HepG2 (cell line): ENCODE results near the gene STX5. TPM values are rescaled to one million over a fixed set of nuclear protein-coding genes. Genes with fewer than 3 reads are reported as not detected.
A peak's percentile ranks its signal among the peaks of the same experiment; 100 is the strongest.

Experiments
- AKAP8 ChIP-seq: sonication (generic); formaldehyde crosslinking; IDR thresholded peaks from 2 replicates; pipeline ENCODE4 v1.5.1; 2020; ENCODE audit warnings: mild to moderate bottlenecking, missing genetic modification reagents
- ASH2L ChIP-seq: fragments of 300-600, 200-600 bp; sonication (generic); IDR thresholded peaks from 2 replicates; pipeline ENCODE4 v1.7.0; 2017; ENCODE audit warnings: low read depth, mild to moderate bottlenecking, moderate library complexity, mixed read lengths, low read length; ENCODE audit not compliant: insufficient read length
- BCL6 ChIP-seq: IDR thresholded peaks from 2 replicates; pipeline ENCODE4 v1.6.1; 2016; ENCODE audit warnings: missing genetic modification reagents, missing compliant biosample characterization
- BORCS8-MEF2B ChIP-seq: sonication (generic); formaldehyde crosslinking; IDR thresholded peaks from 2 replicates; pipeline ENCODE4 v1.8.0; 2022; ENCODE audit warnings: mild to moderate bottlenecking, missing genetic modification reagents
- HNRNPLL ChIP-seq: fragments of 200-400 bp; formaldehyde crosslinking; IDR thresholded peaks from 2 replicates; pipeline ENCODE4 v1.6.1; 2017; ENCODE audit warnings: mild to moderate bottlenecking, low read depth, low read length; ENCODE audit not compliant: poor library complexity, severe bottlenecking
- MXD4 ChIP-seq: IDR thresholded peaks from 2 replicates; pipeline ENCODE4 v1.6.1; 2016; ENCODE audit warnings: mild to moderate bottlenecking, missing biosample characterization, missing genetic modification reagents
- REPIN1 ChIP-seq: sonication (generic); formaldehyde crosslinking; IDR thresholded peaks from 2 replicates; pipeline ENCODE4 v1.8.0; 2022; ENCODE audit warnings: missing genetic modification reagents, low read depth, mild to moderate bottlenecking, borderline replicate concordance
- RORA ChIP-seq: sonication (generic); formaldehyde crosslinking; IDR thresholded peaks from 2 replicates; pipeline ENCODE4 v1.5.0; 2020; ENCODE audit warnings: mild to moderate bottlenecking, missing genetic modification reagents, moderate library complexity
- SIX4 ChIP-seq: sonication (generic); formaldehyde crosslinking; IDR thresholded peaks from 2 replicates; pipeline ENCODE4 v1.4.0; 2020; ENCODE audit warnings: missing genetic modification reagents
- SMAD9 ChIP-seq: sonication (generic); formaldehyde crosslinking; IDR thresholded peaks from 2 replicates; pipeline ENCODE4 v1.5.1; 2020; ENCODE audit warnings: mild to moderate bottlenecking, missing genetic modification reagents
- USF2 ChIP-seq, 2 experiments: sonication (generic) in 1 of 2; formaldehyde crosslinking in 1 of 2; IDR thresholded peaks; 2 replicates each; pipeline versions ENCODE4 v1.5.1 to v1.6.1; 2011 to 2020; ENCODE audit warnings: borderline replicate concordance in 1 of 2, low read depth in 1 of 2, low read length in 1 of 2, mild to moderate bottlenecking in 1 of 2, missing genetic modification reagents in 1 of 2, moderate library complexity in 1 of 2
- XRCC5 ChIP-seq: fragments of 200-400 bp; formaldehyde crosslinking; optimal IDR thresholded peaks from 2 replicates; pipeline ENCODE3; 2017; ENCODE audit warnings: mild to moderate bottlenecking, low read length
- ZFP90 ChIP-seq: sonication (generic); formaldehyde crosslinking; IDR thresholded peaks from 2 replicates; pipeline ENCODE4 v1.8.0; 2022; ENCODE audit warnings: missing genetic modification reagents, mild to moderate bottlenecking, inconsistent platforms, borderline replicate concordance
- ZFP91 ChIP-seq: sonication (generic); formaldehyde crosslinking; IDR thresholded peaks from 2 replicates; pipeline ENCODE4 v1.9.0; 2022; ENCODE audit warnings: missing genetic modification reagents, mild to moderate bottlenecking, borderline replicate concordance
- ZNF496 ChIP-seq: sonication (generic); formaldehyde crosslinking; IDR thresholded peaks from 2 replicates; pipeline ENCODE4 v1.8.1; 2023; ENCODE audit warnings: mild to moderate bottlenecking, moderate library complexity, missing genetic modification reagents; ENCODE audit not compliant: insufficient replicate concordance
- ZNF546 ChIP-seq: sonication (generic); formaldehyde crosslinking; conservative IDR thresholded peaks from 2 replicates; pipeline ENCODE4 v1.8.1; 2023; ENCODE audit warnings: mild to moderate bottlenecking, missing genetic modification reagents
- ZNF629 ChIP-seq: sonication (generic); formaldehyde crosslinking; conservative IDR thresholded peaks from 2 replicates; pipeline ENCODE4 v1.5.0; 2020; ENCODE audit warnings: missing genetic modification reagents
- ZSCAN12 ChIP-seq: sonication (generic); formaldehyde crosslinking; IDR thresholded peaks from 2 replicates; pipeline ENCODE4 v1.9.0; 2021; ENCODE audit warnings: mild to moderate bottlenecking, missing genetic modification reagents
- polyA plus RNA-seq, 8 experiments: library from polyadenylated mRNA; depleted of rRNA in 3 of 8; stranded (reverse) in 7 of 8; unstranded in 1 of 8; fragments of >200 nt; fragmentation: Illumina TruSeq in 4 of 8; extraction: Trizol in 4 of 8; gene quantifications; 2 replicates each; pipeline versions ENCODE4 v1.2.1 to v1.2.3, GENCODE V29; 2011 to 2016; ENCODE audit warnings: low read depth in 4 of 8, missing spikeins in 1 of 8, mixed read lengths in 1 of 8; ENCODE audit not compliant: insufficient read depth in 1 of 8
- total RNA-seq, 5 experiments: library from RNA; depleted of rRNA; stranded (reverse); fragments of >200 nt; fragmentation: Illumina TruSeq; extraction: Trizol; gene quantifications; 2 replicates each; pipeline ENCODE4 v1.2.3, GENCODE V29; 2016; ENCODE audit warnings: low read depth in 1 of 5
- TF ChIP-seq, protein P1 (sequence below): sonication (generic); formaldehyde crosslinking; IDR thresholded peaks from 2 replicates; pipeline ENCODE4 v1.5.0; 2020; ENCODE audit warnings: mild to moderate bottlenecking, missing genetic modification reagents
- TF ChIP-seq, protein P2 (sequence below): sonication (generic); formaldehyde crosslinking; IDR thresholded peaks from 2 replicates; pipeline ENCODE4 v1.4.0; 2020; ENCODE audit warnings: mild to moderate bottlenecking, missing genetic modification reagents

The STX5 gene
- total and polyA plus RNA-seq, 2 of the 13 experiments (the other 11 are each of a cell fraction or from before 2014, with no cell fraction given) = 26.9 to 30.0 TPM

DNA sequence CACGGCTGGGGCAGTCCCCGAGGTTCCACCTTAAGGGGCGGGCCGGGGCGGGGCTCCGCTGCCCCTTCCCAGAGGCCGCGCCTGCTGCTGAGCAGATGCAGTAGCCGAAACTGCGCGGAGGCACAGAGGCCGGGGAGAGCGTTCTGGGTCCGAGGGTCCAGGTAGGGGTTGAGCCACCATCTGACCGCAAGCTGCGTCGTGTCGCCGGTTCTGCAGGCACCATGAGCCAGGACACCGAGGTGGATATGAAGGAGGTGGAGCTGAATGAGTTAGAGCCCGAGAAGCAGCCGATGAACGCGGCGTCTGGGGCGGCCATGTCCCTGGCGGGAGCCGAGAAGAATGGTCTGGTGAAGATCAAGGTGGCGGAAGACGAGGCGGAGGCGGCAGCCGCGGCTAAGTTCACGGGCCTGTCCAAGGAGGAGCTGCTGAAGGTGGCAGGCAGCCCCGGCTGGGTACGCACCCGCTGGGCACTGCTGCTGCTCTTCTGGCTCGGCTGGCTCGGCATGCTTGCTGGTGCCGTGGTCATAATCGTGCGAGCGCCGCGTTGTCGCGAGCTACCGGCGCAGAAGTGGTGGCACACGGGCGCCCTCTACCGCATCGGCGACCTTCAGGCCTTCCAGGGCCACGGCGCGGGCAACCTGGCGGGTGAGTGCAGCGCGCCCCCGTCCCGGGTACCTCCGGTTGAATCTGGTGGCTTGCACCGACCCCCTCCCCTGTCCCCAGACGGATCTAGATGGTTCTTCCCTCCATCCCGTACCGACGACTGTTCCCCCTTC is 49.1 kb upstream of the STX5 start, which contains the start of gene SLC3A2 (continued):
- TF ChIP-seq XRCC5 = peak; percentile 49
- TF ChIP-seq, protein P1, sequence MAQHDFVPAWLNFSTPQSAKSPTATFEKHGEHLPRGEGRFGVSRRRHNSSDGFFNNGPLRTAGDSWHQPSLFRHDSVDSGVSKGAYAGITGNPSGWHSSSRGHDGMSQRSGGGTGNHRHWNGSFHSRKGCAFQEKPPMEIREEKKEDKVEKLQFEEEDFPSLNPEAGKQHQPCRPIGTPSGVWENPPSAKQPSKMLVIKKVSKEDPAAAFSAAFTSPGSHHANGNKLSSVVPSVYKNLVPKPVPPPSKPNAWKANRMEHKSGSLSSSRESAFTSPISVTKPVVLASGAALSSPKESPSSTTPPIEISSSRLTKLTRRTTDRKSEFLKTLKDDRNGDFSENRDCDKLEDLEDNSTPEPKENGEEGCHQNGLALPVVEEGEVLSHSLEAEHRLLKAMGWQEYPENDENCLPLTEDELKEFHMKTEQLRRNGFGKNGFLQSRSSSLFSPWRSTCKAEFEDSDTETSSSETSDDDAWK = no peak
- TF ChIP-seq MXD4 (CRISPR knock-in tag) = peak; percentile 95
- TF ChIP-seq HNRNPLL = peak; percentile 84
- no peak for TF ChIP-seq RORA (CRISPR knock-in tag)
- peak; percentile 93 for TF ChIP-seq AKAP8 (CRISPR knock-in tag)
- TF ChIP-seq USF2 (IDR thresholded peaks at IDR 0.05; ENCODE audit: low read depth, low read length) = no peak
- TF ChIP-seq USF2 (CRISPR knock-in tag; IDR thresholded peaks at IDR 0.05; ENCODE audit: borderline replicate concordance) = no peak
- peak; percentile 88 for TF ChIP-seq REPIN1 (CRISPR knock-in tag)
- TF ChIP-seq ZNF546 = no peak
- TF ChIP-seq ZNF629 (CRISPR knock-in tag) = 0 out of 2 replicates have a peak, but pooled peaks have one; percentile 5
- TF ChIP-seq ZNF496 = no peak
- TF ChIP-seq, protein P2, sequence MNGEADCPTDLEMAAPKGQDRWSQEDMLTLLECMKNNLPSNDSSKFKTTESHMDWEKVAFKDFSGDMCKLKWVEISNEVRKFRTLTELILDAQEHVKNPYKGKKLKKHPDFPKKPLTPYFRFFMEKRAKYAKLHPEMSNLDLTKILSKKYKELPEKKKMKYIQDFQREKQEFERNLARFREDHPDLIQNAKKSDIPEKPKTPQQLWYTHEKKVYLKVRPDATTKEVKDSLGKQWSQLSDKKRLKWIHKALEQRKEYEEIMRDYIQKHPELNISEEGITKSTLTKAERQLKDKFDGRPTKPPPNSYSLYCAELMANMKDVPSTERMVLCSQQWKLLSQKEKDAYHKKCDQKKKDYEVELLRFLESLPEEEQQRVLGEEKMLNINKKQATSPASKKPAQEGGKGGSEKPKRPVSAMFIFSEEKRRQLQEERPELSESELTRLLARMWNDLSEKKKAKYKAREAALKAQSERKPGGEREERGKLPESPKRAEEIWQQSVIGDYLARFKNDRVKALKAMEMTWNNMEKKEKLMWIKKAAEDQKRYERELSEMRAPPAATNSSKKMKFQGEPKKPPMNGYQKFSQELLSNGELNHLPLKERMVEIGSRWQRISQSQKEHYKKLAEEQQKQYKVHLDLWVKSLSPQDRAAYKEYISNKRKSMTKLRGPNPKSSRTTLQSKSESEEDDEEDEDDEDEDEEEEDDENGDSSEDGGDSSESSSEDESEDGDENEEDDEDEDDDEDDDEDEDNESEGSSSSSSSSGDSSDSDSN = peak; percentile 91
- no peak for TF ChIP-seq ASH2L
- TF ChIP-seq SIX4 (CRISPR knock-in tag) = 0 out of 2 replicates have a peak, but pooled peaks have one; percentile 13
- no peak for TF ChIP-seq ZSCAN12 (CRISPR knock-in tag)
- peak; percentile 79 for TF ChIP-seq BORCS8-MEF2B
- TF ChIP-seq BCL6 (CRISPR knock-in tag) = no peak
- peak; percentile 42; the same call in 1 of the 2 replicates for TF ChIP-seq ZFP90
- TF ChIP-seq SMAD9 (CRISPR knock-in tag) = peak; percentile 90
- TF ChIP-seq ZFP91 (CRISPR knock-in tag) = peak; percentile 92; the same call in 1 of the 2 replicates
